Epithelial cell of proximal tubule (primary cell): ENCODE data around the gene PEAK1. TPM values are rescaled to one million over a fixed set of nuclear protein-coding genes. Genes with fewer than 3 reads are reported as not detected.

Experiments
- DNase-seq: peaks from one replicate; pipeline ENCODE4 v3.0.0-alpha.2; 2011; ENCODE audit warnings: low read depth
- H3K4me3 ChIP-seq: 2 replicates; pipeline ENCODE4 v1.5.1; 2011; ENCODE audit warnings: low read depth, mild to moderate bottlenecking, low read length
- total RNA-seq: library from RNA; depleted of rRNA; stranded (reverse); fragments of >200 nt; gene quantifications from 2 replicates; pipeline ENCODE4 v1.2.3, GENCODE V29; 2015
- TF ChIP-seq, protein P1 (sequence below): conservative IDR thresholded peaks from 2 replicates; pipeline ENCODE4 v1.5.1; 2012; ENCODE audit warnings: low read depth, mild to moderate bottlenecking, low read length

PEAK1 gene
- total RNA-seq, 1 donor from 2014 or later: 8.1 TPM

DNA sequence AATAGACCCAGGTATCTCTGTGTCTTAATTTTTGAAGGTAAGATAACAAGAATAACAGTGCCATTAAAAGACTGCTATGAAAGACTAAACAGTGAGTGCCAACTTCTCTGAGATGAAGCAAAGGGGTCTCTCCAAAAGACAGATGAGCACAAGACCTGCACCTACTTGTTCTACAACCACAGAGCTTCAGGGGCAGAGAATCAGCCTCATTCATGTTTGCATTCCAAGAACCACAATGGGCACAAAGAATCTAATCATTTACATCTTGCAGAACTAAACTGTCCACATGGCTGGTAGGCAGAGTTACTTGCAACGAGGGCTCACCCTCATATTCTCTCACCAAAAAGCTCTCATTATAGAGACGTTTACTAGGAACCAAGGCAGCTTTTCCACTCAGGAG lies 83.9 kb downstream of the PEAK1 start:
- no peak overlapping the region for H3K4me3 ChIP-seq
- TF ChIP-seq, protein P1, sequence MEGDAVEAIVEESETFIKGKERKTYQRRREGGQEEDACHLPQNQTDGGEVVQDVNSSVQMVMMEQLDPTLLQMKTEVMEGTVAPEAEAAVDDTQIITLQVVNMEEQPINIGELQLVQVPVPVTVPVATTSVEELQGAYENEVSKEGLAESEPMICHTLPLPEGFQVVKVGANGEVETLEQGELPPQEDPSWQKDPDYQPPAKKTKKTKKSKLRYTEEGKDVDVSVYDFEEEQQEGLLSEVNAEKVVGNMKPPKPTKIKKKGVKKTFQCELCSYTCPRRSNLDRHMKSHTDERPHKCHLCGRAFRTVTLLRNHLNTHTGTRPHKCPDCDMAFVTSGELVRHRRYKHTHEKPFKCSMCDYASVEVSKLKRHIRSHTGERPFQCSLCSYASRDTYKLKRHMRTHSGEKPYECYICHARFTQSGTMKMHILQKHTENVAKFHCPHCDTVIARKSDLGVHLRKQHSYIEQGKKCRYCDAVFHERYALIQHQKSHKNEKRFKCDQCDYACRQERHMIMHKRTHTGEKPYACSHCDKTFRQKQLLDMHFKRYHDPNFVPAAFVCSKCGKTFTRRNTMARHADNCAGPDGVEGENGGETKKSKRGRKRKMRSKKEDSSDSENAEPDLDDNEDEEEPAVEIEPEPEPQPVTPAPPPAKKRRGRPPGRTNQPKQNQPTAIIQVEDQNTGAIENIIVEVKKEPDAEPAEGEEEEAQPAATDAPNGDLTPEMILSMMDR: no peak

DNA sequence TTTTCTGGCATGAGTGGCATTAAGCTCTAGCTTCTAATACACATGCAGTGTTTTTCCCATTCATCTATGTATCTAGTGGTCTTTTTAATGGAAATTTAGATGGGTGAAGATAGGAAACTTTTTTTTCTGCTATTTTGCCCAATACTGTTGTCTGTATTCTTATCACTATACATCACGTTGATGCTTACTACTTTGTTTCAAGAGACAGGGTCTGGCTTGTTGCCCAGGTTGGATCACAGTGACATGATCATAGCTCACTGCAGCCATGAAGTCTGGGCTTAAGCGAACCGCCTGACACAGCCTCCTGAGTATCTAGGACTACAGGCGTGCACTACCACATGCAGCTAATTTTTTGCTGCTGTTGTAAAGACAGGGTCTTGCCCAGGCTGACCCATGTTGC lies 84.6 kb downstream of the PEAK1 start:
- H3K4me3 ChIP-seq: no peak overlapping the region
- DNase-seq: no peak
- TF ChIP-seq, protein P1: no peak

More for the DNA sequence above, 83.9 kb downstream of the PEAK1 start:
- no peak for DNase-seq

DNA sequence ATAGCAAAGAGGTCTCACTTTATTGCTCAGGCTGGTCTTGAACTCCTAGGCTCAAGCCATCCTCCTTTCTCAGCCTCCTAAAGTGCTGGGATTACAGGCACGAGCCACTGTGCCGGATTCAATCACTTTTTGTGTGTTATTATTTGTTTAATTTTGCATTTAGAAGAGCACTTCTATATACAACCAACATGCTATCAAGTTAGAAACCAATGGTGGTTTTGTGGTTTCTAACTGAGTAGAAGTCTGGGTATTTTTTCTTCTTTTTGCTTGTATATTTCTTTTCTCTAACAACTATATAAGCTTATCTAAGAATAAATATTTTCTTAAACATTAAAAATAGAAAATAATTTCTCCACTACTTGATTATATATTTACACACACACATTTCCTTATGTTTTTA lies 86.7 kb downstream of the PEAK1 start:
- TF ChIP-seq, protein P1: no peak
- no peak overlapping the region for H3K4me3 ChIP-seq
- DNase-seq: no peak

DNA sequence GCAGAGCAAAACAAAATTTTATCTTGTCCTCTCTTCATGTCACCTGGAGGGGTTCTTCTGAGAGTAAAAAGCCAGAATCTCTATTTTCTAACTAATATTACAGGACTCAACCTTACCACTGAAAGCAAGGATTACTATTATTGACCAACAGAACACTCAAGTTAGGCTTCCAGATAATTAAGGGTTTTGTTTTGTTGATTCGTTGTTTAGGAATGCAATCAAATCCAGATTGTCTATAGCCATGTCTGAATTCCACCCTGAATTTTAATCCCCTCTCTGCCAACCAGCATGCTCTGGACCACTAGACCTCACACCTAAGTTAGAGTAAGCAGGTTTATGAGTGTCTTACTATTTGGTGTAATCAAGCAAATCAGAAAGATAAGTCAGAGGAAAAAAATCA lies 90.7 kb downstream of the PEAK1 start:
- TF ChIP-seq, protein P1: no peak
- H3K4me3 ChIP-seq: no peak overlapping the region
- DNase-seq: no peak

DNA sequence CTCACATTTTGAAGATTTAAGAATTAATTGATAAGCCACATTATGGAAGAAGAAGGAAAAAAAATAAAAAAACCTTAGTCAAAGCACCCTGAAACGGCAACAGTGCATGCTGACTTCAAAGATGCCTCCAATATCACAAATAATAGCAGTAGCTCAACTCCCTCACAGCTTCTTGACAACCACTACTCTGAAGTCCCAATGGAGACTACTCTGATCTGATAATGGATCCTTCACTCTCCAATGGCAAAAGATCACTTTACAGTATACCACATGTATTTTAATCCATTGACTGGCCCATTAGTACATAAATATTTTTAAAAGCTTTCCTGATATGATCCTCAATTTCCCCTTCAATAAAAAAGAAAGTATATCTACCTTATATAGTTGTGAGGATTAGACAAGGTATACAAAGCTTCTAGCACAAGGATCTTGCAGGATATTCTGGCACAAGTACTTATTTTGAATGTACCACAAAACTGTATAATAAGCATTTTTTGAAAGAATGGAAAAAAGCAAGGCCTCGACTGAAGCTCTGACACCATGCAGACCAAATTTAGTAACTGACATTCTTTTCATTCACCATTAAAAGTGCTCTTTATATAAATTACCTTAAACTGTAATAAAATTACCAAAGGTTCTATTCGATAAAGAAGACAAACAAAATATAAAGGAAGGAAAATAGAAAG lies 91.9 kb downstream of the PEAK1 start:
- TF ChIP-seq, protein P1: no peak
- DNase-seq: no peak
- H3K4me3 ChIP-seq: no peak overlapping the region

DNA sequence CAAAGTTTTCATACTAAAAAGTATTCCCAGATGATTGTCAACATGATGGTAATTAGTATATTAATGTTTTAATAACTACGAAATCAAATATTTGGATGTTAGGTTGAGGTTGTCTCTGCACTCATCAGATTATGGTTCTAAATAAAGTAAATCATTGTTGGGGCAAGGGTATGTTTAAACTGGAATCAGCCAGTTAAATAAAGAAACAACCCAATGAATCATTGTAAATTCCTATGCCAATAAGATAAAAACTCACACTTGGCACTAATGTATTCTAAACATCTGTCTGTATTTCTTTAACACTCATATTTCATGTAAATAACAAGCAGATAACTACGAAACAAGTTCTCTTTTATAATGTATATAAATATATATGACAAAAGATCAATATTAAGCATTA lies 92.7 kb downstream of the PEAK1 start:
- no peak overlapping the region for H3K4me3 ChIP-seq
- no peak for DNase-seq
- TF ChIP-seq, protein P1: no peak

DNA sequence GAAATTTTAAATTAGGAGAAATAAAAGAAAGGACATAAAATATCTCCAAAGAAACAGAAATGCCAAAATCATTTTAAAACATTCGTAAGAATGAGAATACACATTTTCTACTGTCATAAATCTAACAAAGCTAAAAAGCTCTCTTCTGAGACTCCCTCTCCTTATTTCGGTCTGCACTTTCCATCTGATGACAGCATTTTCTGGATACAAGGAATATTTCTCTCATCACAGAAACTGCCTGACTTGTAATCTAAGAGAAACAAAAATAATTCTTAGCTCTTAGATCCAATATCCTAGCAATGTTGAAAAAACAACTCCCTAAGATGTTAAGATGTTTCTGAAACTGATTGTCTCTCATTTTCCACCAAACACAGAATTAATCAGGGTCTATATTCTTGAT lies 93.5 kb downstream of the PEAK1 start:
- TF ChIP-seq, protein P1: no peak
- no peak overlapping the region for H3K4me3 ChIP-seq
- DNase-seq: no peak
